Panc1 (cell line): ENCODE measurements around the gene SLC25A22. TPM values are rescaled to one million over a fixed set of nuclear protein-coding genes. Genes with fewer than 3 reads are reported as not detected.

ENCODE experiments used
- ATAC-seq: fragments of 200-7000 bp; cut with Tn5 transposase; 2 replicates; pipeline ENCODE4 v1.9.1; 2020; ENCODE audit warnings: mild to moderate bottlenecking, moderate library complexity
- BruUV-seq: library from RNA; stranded (reverse); fragments of 400-500 nt; replicated peaks from 2 replicates; lab custom pipeline; 2021; lab: Mats Ljungman, UMichigan
- CTCF ChIA-PET: fragments of 300-600 bp; sonication (Branson Sonifier 250); formaldehyde crosslinking; loops from one replicate; lab custom pipeline; 2022; ENCODE audit warnings: antibody characterized with exemption; lab: Charles Lee
- POLR2A ChIA-PET: fragments of 300-600 bp; sonication (Branson Sonifier 250); formaldehyde crosslinking; loops from one replicate; lab custom pipeline; 2022; ENCODE audit warnings: antibody characterized with exemption; lab: Charles Lee
- DNase-seq: peaks from one replicate; pipeline ENCODE4 v3.0.0-alpha.2; 2010; ENCODE audit warnings: low read depth, low spot score
- H3K27ac ChIP-seq: 2 replicates; pipeline ENCODE4 v1.5.1; 2011; ENCODE audit warnings: mild to moderate bottlenecking, low read length, inconsistent platforms
- H3K27me3 ChIP-seq: fragments of 200-500 bp; sonication (Bioruptor generic); 2 replicates; pipeline ENCODE4 v1.6.0; 2014; ENCODE audit warnings: low read length, inconsistent platforms; ENCODE audit not compliant: control insufficient read depth, insufficient read depth
- H3K36me3 ChIP-seq: fragments of 200-500 bp; sonication (Bioruptor generic); 2 replicates; pipeline ENCODE4 v1.5.1; 2014; ENCODE audit warnings: inconsistent platforms, mild to moderate bottlenecking, low read length, moderate library complexity; ENCODE audit not compliant: control insufficient read depth, insufficient read depth
- H3K4me1 ChIP-seq: 2 replicates; pipeline ENCODE4 v1.5.1; 2011; ENCODE audit warnings: inconsistent platforms, mild to moderate bottlenecking, low read length, moderate library complexity; ENCODE audit not compliant: control insufficient read depth, insufficient read depth
- H3K4me3 ChIP-seq, 2 experiments: 2 replicates each; pipeline ENCODE4 v1.5.1; 2011 to 2012; ENCODE audit warnings: low read depth in 2 of 2, low read length in 2 of 2, mild to moderate bottlenecking in 2 of 2, inconsistent platforms in 1 of 2, moderate library complexity in 1 of 2
- H3K9me3 ChIP-seq: fragments of 200-500 bp; sonication (Bioruptor generic); 2 replicates; pipeline ENCODE4 v1.5.1; 2014; ENCODE audit warnings: low read depth, mild to moderate bottlenecking, inconsistent platforms, low read length, moderate library complexity; ENCODE audit not compliant: control insufficient read depth, insufficient read depth
- POLR2AphosphoS5 ChIP-seq: IDR thresholded peaks from 2 replicates; pipeline ENCODE4 v1.6.1; 2012; ENCODE audit warnings: mild to moderate bottlenecking, low read depth, low read length, moderate library complexity
- REST ChIP-seq, 2 experiments: IDR thresholded peaks; 2 replicates each; pipeline ENCODE4 v1.6.1; 2011 to 2012; ENCODE audit warnings: low read depth in 2 of 2, control low read depth in 1 of 2, low read length in 1 of 2, mild to moderate bottlenecking in 1 of 2, moderate library complexity in 1 of 2; ENCODE audit not compliant: insufficient read depth in 1 of 2
- SIN3A ChIP-seq: IDR thresholded peaks from 2 replicates; pipeline ENCODE4 v1.6.1; 2012; ENCODE audit warnings: low read depth, mild to moderate bottlenecking, low read length, moderate library complexity, borderline replicate concordance; ENCODE audit not compliant: insufficient read depth
- TCF7L2 ChIP-seq: IDR thresholded peaks from 2 replicates; pipeline ENCODE4 v1.6.1; 2011; ENCODE audit warnings: mild to moderate bottlenecking, low read depth, low read length, inconsistent platforms
- in situ Hi-C: cut with HindIII; loops from 2 replicates; pipeline ENCODE4 v1.10.0; 2016; ENCODE audit warnings: low sequenced_read_pairs, low pct_unique_long_range_greater_than_20kb
- intact Hi-C: fragments of 100-400 bp; cut with micrococcal nuclease; formaldehyde crosslinking; loops from one replicate; pipeline ENCODE4 v1.10.0; 2022; ENCODE audit not compliant: unreplicated experiment
- total RNA-seq: library from RNA; stranded (reverse); gene quantifications from one replicate; pipeline ENCODE4 v1.2.1, GENCODE V29; 2021; ENCODE audit not compliant: unreplicated experiment
- TF ChIP-seq, protein P1 (sequence below): fragments of 450-650 bp; IDR thresholded peaks from 2 replicates; pipeline ENCODE4 v1.5.1; 2017; ENCODE audit warnings: mild to moderate bottlenecking

Gene SLC25A22
- total RNA-seq, 1 experiment from 2014 or later, result 119 TPM

DNA sequence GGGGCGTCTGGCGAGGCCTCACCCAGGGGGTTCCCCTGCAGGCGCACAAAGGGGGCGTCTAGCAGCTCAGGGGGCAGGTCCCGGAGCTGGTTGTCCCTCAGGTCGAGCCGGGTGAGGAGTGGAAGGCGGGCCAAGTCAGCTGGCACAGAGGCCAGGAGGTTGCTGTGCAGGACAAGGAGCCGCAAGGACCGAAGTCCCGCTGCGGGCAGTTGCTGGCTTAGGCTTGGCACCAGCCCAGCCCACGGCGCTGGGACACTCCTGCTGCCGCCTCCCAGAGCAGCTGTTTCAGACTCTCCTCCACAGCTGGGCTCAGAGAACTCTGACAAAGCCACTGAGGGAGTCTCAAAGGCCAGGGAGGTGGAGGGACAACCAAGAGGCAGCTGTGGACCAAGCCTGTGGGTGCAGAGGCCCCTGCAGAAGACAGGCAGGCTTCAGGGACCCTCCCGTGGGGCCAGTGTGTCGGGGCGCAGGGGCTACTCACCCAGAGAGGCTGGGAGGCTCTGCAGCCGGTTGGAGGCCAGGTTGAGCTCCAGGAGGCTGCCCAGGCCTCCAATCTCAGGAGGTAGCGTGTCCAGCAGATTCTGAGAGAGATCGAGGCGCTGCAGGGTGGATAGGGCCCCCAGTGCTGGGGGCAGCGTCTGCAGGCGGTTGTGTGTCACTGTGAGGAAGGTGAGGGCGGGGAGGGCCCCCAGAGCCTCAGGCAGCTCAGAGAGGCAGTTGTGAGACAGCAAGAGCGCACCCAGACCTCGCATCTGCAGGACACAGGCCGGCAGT is 4.8 kb upstream of the SLC25A22 start:
- in situ Hi-C loops, result no loop called here
- intact Hi-C loops, result no loop called here
- ATAC-seq, result no peak
- ChIA-PET CTCF (no interaction called here), POLR2A (no interaction called here)
- H3K27me3 ChIP-seq, result no peaks in the 10 kb centered on the region
- no TSS peak for BruUV-seq
- TF ChIP-seq SIN3A (no peak), REST (IDR thresholded peaks at IDR 0.05; ENCODE audit: insufficient read depth in 1 of 2, low read depth in 2 of 2, low read length in 1 of 2) (0 out of 4 replicates have a peak, but pooled peaks of 1 of the 2 experiments have one; percentile 16)
- no peaks in the 10 kb centered on the region for H3K36me3 ChIP-seq
- no peak for DNase-seq
- no peaks in the 10 kb centered on the region for H3K9me3 ChIP-seq
- no peak overlapping the region for H3K27ac ChIP-seq
- no peak overlapping the region for H3K4me3 ChIP-seq
- H3K4me1 ChIP-seq, result peaks cover 39% of the 10 kb centered on the region

GRCh38 chr11:802018-802617 is 4.0 kb upstream of the SLC25A22 start:
- ChIA-PET CTCF (no interaction called here), POLR2A (no interaction called here)
- no peak for TF ChIP-seq TCF7L2
- TF ChIP-seq POLR2AphosphoS5, result no peak
- TF ChIP-seq REST (IDR thresholded peaks at IDR 0.05; ENCODE audit: insufficient read depth in 1 of 2, low read depth in 2 of 2, low read length in 1 of 2), result no peak
- TF ChIP-seq SIN3A, result no peak
- TF ChIP-seq, protein P1, sequence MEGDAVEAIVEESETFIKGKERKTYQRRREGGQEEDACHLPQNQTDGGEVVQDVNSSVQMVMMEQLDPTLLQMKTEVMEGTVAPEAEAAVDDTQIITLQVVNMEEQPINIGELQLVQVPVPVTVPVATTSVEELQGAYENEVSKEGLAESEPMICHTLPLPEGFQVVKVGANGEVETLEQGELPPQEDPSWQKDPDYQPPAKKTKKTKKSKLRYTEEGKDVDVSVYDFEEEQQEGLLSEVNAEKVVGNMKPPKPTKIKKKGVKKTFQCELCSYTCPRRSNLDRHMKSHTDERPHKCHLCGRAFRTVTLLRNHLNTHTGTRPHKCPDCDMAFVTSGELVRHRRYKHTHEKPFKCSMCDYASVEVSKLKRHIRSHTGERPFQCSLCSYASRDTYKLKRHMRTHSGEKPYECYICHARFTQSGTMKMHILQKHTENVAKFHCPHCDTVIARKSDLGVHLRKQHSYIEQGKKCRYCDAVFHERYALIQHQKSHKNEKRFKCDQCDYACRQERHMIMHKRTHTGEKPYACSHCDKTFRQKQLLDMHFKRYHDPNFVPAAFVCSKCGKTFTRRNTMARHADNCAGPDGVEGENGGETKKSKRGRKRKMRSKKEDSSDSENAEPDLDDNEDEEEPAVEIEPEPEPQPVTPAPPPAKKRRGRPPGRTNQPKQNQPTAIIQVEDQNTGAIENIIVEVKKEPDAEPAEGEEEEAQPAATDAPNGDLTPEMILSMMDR, result no peak
- peaks cover 35% of the 10 kb centered on the region for H3K4me1 ChIP-seq
- no peaks in the 10 kb centered on the region for H3K27me3 ChIP-seq
- intact Hi-C loops, result no loop called here
- no peak for DNase-seq
- H3K36me3 ChIP-seq, result no peaks in the 10 kb centered on the region
- no TSS peak for BruUV-seq
- ATAC-seq, result no peak
- H3K9me3 ChIP-seq, result no peaks in the 10 kb centered on the region
- H3K27ac ChIP-seq, result no peak overlapping the region
- no peak overlapping the region for H3K4me3 ChIP-seq
- in situ Hi-C loops, result no loop called here
